Activated T-helper 17 cell treated with anti-CD3 and anti-CD28 coated beads, Interleukin-2, amount 50 U/mL, for 72 hours (primary cell): Measurements from ENCODE around the gene PLXNC1. TPM values are rescaled to one million over a fixed set of nuclear protein-coding genes. Genes with fewer than 3 reads are reported as not detected.

Source experiments
- ATAC-seq: fragments of 150-1000 bp; cut with Tn5 transposase; replicated peaks from 2 replicates; pipeline ENCODE4 v1.10.0; 2021; ENCODE audit warnings: mild to moderate bottlenecking, moderate library complexity
- H3K27ac Mint-ChIP-seq: one replicate; pipeline ENCODE4 v1.8.0; 2022; ENCODE audit warnings: mixed read lengths
- H3K27me3 Mint-ChIP-seq: one replicate; pipeline ENCODE4 v1.8.0; 2022; ENCODE audit warnings: mixed read lengths
- H3K36me3 Mint-ChIP-seq: one replicate; pipeline ENCODE4 v1.8.0; 2022; ENCODE audit warnings: low read depth, mild to moderate bottlenecking, mixed read lengths
- H3K4me1 Mint-ChIP-seq: one replicate; pipeline ENCODE4 v1.8.0; 2022; ENCODE audit warnings: mixed read lengths
- H3K4me3 Mint-ChIP-seq: one replicate; pipeline ENCODE4 v1.8.0; 2022; ENCODE audit warnings: mild to moderate bottlenecking, mixed read lengths
- H3K9me3 Mint-ChIP-seq: one replicate; pipeline ENCODE4 v1.8.0; 2022; ENCODE audit warnings: mixed read lengths
- total RNA-seq, 2 donors: library from RNA; stranded (reverse); gene quantifications; one replicate each; pipeline ENCODE4 v1.2.3, GENCODE V29; 2022

Gene PLXNC1
- total RNA-seq, 2 donors from 2014 or later: 4.9 to 7.5 TPM

DNA sequence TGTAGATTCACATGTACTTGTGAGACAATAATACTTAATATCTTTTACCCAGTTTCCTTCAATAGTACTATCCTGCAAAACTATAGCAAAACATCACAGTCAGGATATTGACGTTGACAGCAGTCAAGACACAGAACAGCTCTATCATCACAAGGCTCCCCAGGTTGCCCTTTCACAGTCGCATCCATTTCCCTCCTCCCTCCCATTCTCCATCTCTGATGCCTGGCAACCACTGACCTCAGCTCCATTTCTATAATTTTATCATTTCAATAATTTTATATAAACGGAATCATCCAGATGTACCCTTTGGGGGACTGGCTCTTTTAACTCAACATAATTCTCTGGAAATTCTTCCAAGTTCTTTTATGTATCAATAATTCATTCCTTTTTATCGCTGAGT is 81.5 kb downstream of the PLXNC1 start:
- no peak for ATAC-seq
- Mint-ChIP-seq H3K27me3 (no peaks in the 10 kb centered on the region), H3K4me3 (peak overlapping the region; percentile 40), H3K36me3 (peaks cover 34% of the 10 kb centered on the region), H3K9me3 (no peaks in the 10 kb centered on the region), H3K27ac (peak overlapping the region; percentile 61), H3K4me1 (peaks cover 6% of the 10 kb centered on the region)

GRCh38 chr12:94230357-94230905 is 82.1 kb downstream of the PLXNC1 start:
- Mint-ChIP-seq H3K36me3 (peaks cover 34% of the 10 kb centered on the region), H3K9me3 (no peaks in the 10 kb centered on the region), H3K4me1 (peaks cover 6% of the 10 kb centered on the region), H3K4me3 (peak overlapping the region; percentile 40), H3K27me3 (no peaks in the 10 kb centered on the region), H3K27ac (peak overlapping the region; percentile 61)
- ATAC-seq: peak; percentile 58

GRCh38 chr12:94231709-94232108 is 83.3 kb downstream of the PLXNC1 start:
- Mint-ChIP-seq H3K9me3 (no peaks in the 10 kb centered on the region), H3K4me3 (no peak overlapping the region), H3K36me3 (peaks cover 25% of the 10 kb centered on the region), H3K4me1 (peaks cover 6% of the 10 kb centered on the region), H3K27ac (no peak overlapping the region), H3K27me3 (no peaks in the 10 kb centered on the region)
- no peak for ATAC-seq

GRCh38 chr12:94235848-94236247 is 87.5 kb downstream of the PLXNC1 start:
- Mint-ChIP-seq H3K36me3 (peaks cover 34% of the 10 kb centered on the region), H3K9me3 (no peaks in the 10 kb centered on the region), H3K4me1 (no peaks in the 10 kb centered on the region), H3K27me3 (no peaks in the 10 kb centered on the region), H3K4me3 (no peak overlapping the region), H3K27ac (no peak overlapping the region)
- no peak for ATAC-seq

DNA sequence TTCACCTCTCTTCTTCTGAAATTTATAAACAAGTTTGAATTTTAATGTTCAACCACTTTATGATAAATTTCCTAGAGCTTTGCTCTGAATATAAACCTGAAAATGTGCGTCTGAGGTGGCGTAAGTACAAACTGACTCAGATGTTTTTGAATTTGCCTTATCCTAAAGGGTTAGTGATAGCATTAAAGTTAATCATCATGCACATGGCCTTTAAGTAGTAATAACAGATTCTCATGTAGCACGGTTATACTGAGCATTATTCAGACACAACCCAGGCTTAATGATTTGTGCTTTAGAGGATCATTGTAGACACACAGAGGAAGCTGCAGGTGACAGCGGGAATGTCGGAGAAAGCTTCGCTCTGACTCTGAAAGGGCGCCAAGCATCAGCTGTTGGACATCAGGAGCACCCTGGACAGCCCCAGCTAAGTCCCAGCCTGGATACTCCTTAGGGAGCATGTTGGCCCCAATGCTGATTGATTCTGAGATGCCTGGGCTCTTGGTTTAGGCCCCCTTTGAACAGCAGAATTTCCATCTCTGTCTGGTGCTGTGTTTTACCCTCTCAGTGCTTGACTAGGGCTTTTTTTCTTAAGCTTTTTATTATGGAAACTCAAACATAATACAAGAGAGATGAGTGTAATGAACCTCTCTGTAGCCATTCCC is 91.1 kb downstream of the PLXNC1 start:
- ATAC-seq: peak; percentile 37

GRCh38 chr12:94240171-94240570 is 91.8 kb downstream of the PLXNC1 start:
- H3K27me3 Mint-ChIP-seq: no peaks in the 10 kb centered on the region
- ATAC-seq: no peak
- no peaks in the 10 kb centered on the region for H3K9me3 Mint-ChIP-seq
- peaks cover 55% of the 10 kb centered on the region for H3K36me3 Mint-ChIP-seq
- no peak overlapping the region for H3K27ac Mint-ChIP-seq
- no peak overlapping the region for H3K4me3 Mint-ChIP-seq
- peaks cover 12% of the 10 kb centered on the region for H3K4me1 Mint-ChIP-seq

More for the DNA sequence above, 91.1 kb downstream of the PLXNC1 start:
- Mint-ChIP-seq H3K27me3 (no peaks in the 10 kb centered on the region), H3K9me3 (no peaks in the 10 kb centered on the region), H3K36me3 (peaks cover 55% of the 10 kb centered on the region), H3K4me3 (no peak overlapping the region), H3K4me1 (peaks cover 5% of the 10 kb centered on the region), H3K27ac (no peak overlapping the region)

DNA sequence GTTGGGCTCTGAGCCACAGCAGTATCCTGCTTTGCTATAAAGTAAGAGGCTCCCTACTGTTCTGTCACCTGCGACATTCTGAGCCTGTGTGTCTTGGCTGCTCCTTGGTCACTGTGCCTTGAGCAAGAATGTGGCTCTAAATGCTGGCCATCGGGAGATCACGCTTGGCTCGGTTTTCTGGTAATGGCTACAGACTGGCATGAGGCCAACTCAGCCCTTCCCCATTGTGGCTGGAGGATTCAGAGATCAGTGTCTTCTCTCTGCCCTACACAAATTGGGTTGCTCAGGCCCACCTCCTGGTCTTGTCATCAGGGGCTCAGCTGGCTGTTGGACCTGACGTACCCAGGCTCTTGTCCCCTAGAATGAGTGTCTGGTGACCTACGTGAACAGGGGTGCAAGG is 94.5 kb downstream of the PLXNC1 start:
- ATAC-seq: no peak
- Mint-ChIP-seq H3K4me3 (no peak overlapping the region), H3K4me1 (peaks cover 19% of the 10 kb centered on the region), H3K27me3 (no peaks in the 10 kb centered on the region), H3K27ac (no peak overlapping the region), H3K9me3 (no peaks in the 10 kb centered on the region), H3K36me3 (peaks cover 56% of the 10 kb centered on the region)

GRCh38 chr12:94244165-94245133 is 96.1 kb downstream of the PLXNC1 start:
- H3K27me3 Mint-ChIP-seq: no peaks in the 10 kb centered on the region
- no peaks in the 10 kb centered on the region for H3K9me3 Mint-ChIP-seq
- H3K4me1 Mint-ChIP-seq: peaks cover 19% of the 10 kb centered on the region
- ATAC-seq: peak; percentile 97
- peak overlapping the region; percentile 36 for H3K4me3 Mint-ChIP-seq
- H3K27ac Mint-ChIP-seq: peak overlapping the region; percentile 31
- peaks cover 58% of the 10 kb centered on the region for H3K36me3 Mint-ChIP-seq

GRCh38 chr12:94245631-94246383 is 97.4 kb downstream of the PLXNC1 start:
- Mint-ChIP-seq H3K27ac (peak overlapping the region; percentile 8), H3K4me3 (no peak overlapping the region), H3K27me3 (no peaks in the 10 kb centered on the region), H3K9me3 (no peaks in the 10 kb centered on the region), H3K4me1 (peaks cover 19% of the 10 kb centered on the region), H3K36me3 (peaks cover 53% of the 10 kb centered on the region)
- no peak for ATAC-seq

GRCh38 chr12:94247246-94247645 is 98.9 kb downstream of the PLXNC1 start:
- Mint-ChIP-seq H3K27ac (no peak overlapping the region), H3K4me1 (peaks cover 19% of the 10 kb centered on the region), H3K4me3 (no peak overlapping the region), H3K36me3 (peaks cover 42% of the 10 kb centered on the region), H3K9me3 (no peaks in the 10 kb centered on the region), H3K27me3 (no peaks in the 10 kb centered on the region)
- no peak for ATAC-seq

DNA sequence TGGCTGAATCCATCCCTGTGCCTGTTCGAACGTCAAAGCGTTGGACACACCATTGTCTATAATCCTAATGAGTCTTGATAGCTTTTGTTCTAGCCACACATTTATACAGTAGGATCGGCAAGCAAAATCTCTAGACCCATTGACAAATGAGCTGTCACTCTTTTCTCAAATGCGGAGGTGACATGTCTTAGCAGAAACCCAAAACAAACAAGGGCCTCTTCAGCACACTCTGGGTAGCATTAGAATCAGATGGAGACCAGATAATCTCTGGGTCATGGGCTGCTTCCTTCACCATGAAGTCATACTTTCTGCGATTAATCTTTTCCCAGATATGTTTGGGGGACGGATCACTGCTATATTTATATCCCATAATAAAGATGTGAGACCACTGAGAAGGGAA is 100.2 kb downstream of the PLXNC1 start:
- no peak for ATAC-seq
- peaks cover 47% of the 10 kb centered on the region for H3K36me3 Mint-ChIP-seq
- no peak overlapping the region for H3K27ac Mint-ChIP-seq
- no peak overlapping the region for H3K4me3 Mint-ChIP-seq
- H3K27me3 Mint-ChIP-seq: no peaks in the 10 kb centered on the region
- H3K9me3 Mint-ChIP-seq: no peaks in the 10 kb centered on the region
- H3K4me1 Mint-ChIP-seq: peaks cover 19% of the 10 kb centered on the region

DNA sequence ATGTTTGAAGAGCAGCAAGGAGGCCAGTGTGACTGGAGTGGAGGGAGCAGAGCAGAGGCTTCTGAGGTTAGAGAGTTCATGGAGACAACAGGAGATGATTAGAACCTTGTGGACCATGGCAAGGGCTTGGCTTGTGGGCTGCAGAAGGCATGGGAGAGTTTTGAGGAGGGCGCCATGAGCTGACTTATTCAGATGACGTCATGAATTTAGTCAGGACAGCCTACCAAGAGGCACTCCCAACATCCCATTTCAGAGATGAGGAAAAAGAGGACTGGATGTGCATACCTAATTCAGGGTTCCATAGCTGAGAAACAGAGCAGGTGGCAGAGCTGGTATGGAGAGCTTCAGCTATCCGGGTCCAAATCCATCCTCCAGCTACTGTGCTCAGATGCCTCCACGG is 101.8 kb downstream of the PLXNC1 start:
- Mint-ChIP-seq H3K27ac (no peak overlapping the region), H3K4me1 (peaks cover 7% of the 10 kb centered on the region), H3K27me3 (no peaks in the 10 kb centered on the region), H3K36me3 (peaks cover 63% of the 10 kb centered on the region), H3K4me3 (no peak overlapping the region), H3K9me3 (no peaks in the 10 kb centered on the region)
- ATAC-seq: no peak

- ATAC-seq: no peak
- no peak overlapping the region for H3K4me3 Mint-ChIP-seq
- no peak overlapping the region for H3K27ac Mint-ChIP-seq
- H3K36me3 Mint-ChIP-seq: peaks cover 59% of the 10 kb centered on the region
- H3K4me1 Mint-ChIP-seq: no peaks in the 10 kb centered on the region
- H3K27me3 Mint-ChIP-seq: no peaks in the 10 kb centered on the region
- no peaks in the 10 kb centered on the region for H3K9me3 Mint-ChIP-seq
Measured at GRCh38 chr12:94254270-94254669, 105.9 kb downstream of the PLXNC1 start.

DNA sequence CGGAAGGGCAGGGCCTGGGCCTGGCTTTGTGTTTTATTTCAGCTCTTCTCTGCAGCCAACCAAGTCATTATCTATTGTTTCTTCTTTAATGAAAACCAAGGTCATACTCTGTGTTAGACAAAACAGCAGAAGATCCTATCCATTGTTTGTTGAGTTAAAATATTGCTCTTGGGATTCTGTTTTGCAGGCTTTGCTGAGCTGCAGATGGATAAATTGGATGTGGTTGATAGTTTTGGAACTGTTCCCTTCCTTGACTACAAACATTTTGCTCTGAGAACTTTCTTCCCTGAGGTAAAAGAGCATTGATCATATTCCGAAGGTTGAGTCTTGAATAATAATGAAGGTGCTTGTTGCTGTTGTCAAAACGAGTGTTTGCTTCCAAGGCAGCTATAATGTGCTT is 106.6 kb downstream of the PLXNC1 start:
- no peak for ATAC-seq
- Mint-ChIP-seq H3K27me3 (no peaks in the 10 kb centered on the region), H3K4me3 (no peak overlapping the region), H3K27ac (no peak overlapping the region), H3K36me3 (peaks cover 56% of the 10 kb centered on the region), H3K4me1 (no peaks in the 10 kb centered on the region), H3K9me3 (no peaks in the 10 kb centered on the region)
